NCI-H1092 treated with DMSO at 0.1 percent for 48 hours (cell line): ENCODE results near the gene ADCK1.
"Not testable (repeated sequence)": the region's sequence is repeated elsewhere in the genome, so short reads cannot be mapped to it uniquely, and the experiment has no call there.

Experiments used
- DNase-seq: peaks from one replicate; lab custom pipeline; 2025; lab: John Stamatoyannopoulos, UW

ADCK1 gene

DNA sequence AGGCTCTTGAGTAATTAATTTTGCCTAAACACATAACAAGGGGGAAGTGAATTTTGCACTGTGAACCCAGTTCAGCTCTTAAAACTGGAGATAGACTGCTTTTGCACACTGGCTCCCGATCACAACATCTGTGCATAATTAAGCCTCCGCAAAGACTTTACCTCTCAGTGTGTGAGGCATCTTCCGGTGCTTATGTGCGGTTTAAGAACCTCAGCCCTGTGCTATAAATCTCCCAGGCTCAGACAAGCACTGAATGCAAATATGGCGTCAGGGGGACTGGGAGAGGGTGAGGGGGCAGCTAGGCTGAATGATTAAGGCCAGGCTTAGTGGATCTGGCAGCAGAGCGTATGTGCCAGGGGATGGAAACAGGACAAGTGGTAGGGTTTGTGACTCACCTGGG lies 103.3 kb downstream of the ADCK1 start:
- no peak for DNase-seq

DNA sequence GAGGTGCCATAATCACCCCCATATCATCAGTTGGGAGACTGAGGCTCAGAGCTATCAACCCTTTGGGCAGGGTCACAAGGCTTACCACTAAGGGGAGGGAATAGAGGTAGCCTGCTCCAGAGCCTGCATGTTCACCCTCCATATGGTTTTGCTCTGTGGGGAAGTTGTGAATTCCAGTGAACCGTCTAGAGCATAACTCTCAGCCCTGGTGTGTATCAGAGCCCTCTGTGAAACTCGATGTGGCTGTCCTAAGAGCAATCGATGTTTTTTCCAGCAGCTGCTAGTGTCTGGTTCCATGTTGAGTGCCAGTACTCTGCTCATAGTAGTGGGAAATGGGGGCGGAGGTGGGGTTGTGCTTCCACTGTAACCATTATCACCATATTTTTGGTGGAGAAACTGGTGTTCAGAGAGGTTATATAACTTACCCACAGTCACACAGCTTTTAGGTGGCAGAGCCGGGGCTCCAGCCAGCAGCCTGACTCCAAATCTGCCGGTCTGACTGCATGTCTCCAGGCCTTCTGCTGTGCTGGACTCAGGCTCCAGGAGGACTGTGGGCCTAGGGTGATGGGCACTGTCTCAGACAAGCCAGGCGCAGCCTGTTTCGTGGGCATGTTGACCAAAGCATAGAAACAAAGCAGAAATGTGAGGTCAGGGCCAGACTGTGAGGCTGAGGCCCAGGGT lies 104.2 kb downstream of the ADCK1 start:
- no peak for DNase-seq

DNA sequence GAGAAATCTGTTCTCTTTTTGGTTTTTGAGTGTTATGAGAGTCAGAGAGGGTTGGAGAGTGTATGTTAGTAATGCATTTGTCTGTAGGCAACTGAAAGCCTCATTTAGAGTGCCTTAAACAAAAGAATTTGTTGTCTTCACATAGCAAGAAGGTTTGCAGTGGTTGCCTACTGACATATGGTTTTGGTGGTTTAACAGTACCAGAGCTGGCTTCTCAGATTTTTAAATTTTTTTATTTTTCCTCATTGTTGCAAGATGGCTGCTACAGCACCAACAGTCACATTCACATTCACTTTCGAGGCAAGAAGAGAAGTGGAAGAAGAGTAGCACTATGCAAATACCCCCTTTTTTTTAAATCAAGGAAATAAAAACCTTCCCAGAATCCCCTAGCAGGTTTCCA lies 106.5 kb downstream of the ADCK1 start:
- DNase-seq, result no peak

DNA sequence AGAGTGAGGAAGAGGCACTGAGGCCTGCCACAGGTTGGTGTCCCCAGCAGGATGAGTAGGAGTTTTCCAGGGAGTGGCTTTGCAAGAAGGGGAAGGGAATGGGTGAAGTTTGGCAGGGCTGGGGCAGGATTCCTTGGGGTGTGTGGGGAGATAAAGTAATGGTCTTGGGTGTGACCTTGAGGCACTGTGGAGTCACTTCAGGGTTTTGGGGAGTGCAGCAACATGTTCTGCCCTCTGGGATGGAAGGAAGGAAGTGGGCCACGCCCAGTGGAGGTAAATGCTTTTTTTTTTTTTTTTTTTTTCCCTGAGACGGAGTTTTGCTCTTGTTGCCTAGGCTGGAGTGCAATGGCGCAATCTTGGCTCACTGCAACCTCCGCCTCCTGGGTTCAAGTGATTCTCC lies 108.9 kb downstream of the ADCK1 start:
- no peak for DNase-seq

DNA sequence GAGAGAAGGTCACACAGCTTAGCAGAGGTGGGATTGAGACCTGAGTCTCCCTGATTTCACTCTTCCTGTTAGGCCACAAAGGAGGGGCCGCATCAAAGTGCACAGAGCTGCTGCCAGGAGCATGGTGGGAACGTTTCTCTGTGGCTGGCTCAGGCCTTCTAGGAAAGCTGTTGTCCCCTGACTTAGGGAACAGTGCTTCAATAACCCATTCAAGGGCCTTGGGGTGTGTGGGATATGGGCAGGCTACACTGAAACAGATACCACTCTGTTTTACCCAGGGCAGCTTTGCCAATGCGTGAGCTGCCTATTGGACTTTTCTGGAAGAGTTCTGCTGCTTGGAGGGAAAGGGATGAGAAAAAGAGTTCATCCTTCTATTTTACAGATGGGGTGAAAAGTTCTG lies 110.0 kb downstream of the ADCK1 start:
- DNase-seq, result no peak

DNA sequence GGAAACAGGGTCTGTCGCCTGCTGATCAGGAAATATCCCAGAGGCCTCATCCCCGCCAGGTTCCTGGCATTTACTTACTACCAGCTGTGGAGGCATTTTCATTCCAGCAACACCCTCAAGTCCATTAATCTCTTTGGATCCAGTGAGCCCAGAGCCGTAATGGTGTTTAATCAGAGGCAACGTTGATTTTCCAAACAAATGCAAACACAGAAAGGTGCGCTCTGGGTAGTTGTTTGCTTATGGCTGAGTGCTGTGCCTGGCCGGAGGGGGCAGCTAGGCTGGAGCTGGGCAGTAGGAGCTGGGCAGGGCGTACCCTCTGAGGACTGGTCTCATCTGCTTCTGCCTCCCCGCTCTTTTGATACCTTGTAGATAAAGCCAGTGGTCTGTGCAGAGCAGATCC lies 110.6 kb downstream of the ADCK1 start:
- DNase-seq, result no peak

DNA sequence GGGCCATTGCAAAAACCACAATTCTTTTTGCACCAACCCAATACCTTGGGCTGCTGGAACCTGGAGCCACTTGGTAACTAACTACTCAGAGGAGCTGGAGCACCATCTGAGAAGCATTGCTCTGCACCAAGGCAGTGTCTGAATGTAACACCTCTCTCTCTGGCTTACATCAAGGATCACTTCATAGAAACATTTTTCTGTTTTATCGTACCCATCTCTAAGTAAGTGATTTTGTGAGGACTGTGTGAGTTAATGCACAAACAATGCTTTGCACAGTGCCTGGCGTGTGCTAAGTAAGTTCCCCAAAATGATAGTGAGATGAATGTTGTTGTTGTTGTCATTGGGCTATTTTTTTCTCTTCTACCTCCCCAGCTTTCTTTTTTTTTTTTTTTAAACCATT lies 111.4 kb downstream of the ADCK1 start:
- no peak for DNase-seq

DNA sequence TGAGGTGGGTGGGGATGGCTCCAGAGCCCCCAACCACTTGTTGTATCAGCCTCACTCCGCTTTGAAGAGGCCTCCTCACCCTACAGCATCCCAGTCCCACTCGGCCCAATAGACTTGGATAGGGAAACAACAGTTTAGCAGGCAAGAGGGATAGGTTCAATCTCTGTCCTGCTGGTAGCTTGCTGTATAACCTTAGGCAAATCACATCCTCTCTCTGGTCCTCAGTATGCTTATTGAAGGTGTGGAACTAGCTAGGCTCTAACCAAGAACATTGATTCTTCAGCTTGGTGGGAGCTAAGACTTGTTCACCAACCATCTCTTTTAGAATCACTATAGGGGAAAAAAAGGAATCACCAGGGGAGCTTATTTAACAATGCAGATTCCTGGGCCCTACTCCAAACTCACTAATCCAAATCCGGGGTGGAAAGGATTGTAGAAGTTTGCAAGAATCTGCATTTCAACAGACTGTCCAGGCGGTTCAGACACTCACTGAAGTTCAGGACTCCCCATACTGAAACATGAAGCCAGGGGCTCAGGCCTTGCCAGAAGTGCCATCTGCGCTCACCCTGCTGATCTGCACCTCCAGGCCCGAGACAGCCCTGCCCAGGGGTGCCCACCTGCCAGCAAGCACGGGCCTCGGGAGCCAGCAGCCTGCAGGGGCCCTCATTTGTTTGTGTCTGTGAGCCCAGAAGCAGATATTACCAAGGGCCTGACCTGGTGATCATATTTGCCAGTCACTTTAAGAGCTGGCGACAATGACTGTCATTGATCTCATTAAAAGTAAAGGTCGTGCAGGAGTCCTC lies 113.0 kb downstream of the ADCK1 start:
- no peak for DNase-seq

DNA sequence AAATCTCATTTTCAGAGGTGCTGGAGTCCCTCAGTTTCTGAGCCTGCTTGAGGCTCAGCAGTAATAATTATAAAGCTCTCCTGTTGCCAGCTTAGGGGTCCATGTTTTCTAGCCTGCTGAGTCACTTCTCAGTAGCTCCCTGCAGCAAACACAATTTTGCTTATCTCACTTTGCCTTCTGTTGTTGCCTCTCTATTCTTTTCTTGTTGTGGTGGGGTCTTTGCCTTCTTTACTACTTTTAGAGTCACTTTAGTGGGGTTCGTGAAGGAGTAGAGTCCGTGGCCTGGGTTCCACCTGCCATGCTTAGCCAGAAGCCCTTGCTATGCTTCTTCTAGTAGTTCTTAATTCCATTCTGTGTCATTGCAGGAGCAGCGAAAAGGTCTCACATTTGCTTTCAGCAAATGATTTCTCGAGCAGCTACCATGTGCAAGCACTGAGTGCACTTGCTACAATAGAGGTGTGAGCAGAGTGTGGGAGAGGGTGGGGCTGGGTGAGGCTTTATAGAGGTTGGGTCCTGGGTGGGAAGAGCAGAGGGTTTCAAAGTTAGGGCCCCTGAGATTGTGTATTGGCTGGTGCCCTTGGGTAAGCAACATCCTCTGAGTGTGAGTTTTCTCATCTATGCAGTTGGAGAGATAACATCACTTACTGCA lies 114.3 kb downstream of the ADCK1 start:
- DNase-seq, result no peak

DNA sequence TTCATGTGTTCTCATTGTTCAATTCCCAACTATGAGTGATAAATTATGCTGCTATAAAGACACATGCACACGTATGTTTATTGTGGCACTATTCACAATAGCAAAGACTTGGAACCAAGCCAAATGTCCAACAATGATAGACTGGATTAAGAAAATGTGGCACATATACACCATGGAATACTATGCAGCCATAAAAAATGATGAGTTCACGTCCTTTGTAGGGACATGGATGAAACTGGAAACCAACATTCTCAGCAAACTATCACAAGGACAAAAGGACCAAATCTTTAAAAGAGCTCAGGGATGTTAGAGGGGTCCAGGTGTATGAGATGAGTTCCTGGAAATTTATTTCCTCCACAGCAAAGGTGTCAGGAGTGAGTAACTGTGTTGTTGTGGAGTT lies 115.5 kb downstream of the ADCK1 start:
- not testable (repeated sequence) for DNase-seq

DNA sequence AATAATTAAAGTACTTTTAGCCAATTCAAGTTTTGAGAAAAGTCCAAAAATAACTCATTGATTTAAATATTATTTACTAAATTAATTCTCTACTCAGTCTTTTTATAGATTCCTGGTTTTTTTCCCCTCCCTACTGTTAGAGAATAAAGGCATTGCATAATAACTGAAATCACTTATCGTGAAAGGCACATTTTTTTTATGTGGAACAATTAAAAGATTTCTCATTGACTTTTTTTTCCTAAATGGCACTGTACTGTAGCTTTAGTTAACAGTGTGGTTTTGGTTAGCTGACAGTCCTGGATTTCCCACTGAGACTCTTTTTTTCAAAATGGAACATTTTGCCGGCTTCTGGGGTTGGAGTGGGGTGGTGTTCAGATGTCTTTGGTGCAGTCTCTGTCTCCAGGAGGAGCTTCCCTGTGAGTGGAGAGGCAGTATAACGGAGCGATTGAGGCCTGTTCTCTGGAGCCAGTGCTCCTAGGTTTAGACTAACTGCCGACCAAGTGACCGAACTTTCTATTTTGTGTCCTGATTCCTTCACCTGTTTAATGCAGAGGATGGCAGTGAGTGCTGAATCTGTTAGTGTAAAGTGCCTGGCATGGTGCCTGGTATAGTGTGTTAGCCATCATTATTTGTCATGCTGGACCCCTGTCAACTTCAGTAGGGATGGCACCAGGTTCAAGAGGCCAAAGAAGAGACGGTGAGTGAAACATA lies 117.7 kb downstream of the ADCK1 start:
- DNase-seq, result no peak

DNA sequence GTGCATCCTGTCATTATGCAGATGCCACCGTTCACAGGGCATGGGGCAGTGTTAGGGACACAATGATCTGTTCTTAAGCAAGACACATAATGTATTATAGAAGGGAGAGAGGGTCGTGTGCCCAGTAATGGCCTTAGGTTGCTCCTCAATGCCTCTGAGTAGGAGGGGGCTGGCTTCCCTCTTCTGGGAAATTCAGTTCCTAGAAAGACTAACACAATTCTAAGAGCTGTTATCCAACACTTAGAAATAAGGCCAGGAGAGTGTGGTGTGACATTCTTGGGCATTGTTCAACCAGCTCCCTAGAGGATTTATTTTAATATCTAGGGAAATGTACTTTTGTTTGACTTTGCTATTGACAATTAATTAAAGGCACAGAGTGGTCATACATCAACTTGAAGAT lies 118.5 kb downstream of the ADCK1 start:
- DNase-seq, result no peak

DNA sequence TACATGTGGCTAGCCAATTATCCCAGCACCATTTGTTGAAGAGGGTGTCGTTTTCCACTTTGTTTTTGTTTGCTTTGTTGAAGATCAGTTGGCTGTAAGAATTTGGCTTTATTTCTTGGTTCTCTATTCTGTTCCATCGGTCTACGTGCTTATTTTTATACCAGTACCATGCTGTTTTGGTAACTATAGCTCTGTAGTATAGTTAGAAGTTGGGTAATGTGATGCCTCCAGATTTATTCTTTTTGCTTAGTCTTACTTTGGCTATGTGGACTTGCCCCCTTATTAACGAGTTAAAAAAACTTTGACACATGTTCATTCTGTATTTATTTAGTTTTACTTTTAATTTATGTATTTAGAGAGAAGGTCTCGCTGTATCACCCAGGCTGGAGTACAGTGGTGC lies 120.4 kb downstream of the ADCK1 start:
- DNase-seq, result no peak

DNA sequence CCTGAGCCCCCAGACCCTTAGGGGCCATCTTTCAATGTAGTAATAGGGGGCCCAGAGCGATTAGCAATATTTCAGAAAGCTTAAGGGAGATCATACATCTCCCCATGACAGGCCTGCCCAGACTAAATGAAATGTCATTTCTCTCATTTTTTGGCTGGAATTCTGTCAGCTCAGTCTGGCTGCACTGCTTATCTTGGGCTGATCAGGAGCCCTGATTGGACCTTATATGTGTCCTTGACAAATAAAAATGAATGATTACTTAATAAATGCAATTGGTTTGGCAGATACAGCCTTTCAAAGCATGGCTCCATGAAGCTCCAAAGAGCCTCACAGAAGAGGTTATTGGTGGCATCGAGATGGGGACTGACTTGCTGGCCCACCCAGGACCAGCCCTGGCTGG lies 121.9 kb downstream of the ADCK1 start:
- DNase-seq, result no peak

DNA sequence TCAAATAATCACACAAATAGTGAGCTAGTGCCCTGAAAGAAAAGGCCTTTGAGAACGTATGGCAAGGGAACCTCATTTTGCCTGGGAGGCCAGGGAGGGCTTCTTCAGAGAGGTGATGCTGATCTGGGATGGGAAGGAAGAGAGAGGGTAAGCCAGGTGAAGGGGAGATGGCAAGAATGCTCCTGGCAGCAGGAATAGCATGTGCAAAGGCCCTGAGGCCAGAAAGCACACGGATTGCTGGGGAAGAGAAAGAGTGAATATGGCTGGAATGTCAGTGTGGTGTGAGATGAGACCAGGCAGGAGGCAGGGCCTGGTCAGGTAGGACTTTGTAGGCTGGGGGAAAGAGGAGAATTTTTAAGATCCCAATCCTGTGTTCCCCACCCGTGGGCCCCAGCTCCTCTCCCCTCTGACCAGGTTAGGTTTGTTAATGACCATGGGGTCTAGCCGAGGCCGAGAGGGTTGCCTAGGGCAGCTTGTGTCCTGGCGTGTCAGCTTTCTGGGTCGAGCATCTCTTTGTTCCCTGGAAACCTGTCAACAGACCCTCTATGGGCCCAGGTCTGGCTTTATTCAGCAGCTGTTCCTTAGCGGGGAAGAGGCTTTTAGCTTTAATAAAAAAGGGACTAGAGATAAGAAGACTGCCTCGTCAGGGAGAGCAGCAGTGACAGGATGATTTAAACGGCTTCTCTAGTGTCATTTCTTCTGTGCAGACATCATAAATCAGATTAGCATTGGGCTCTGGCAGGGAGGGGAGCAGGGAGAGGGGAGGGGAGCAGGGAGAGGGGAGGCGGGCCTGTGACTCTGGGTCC lies 123.4 kb downstream of the ADCK1 start:
- DNase-seq, result no peak

DNA sequence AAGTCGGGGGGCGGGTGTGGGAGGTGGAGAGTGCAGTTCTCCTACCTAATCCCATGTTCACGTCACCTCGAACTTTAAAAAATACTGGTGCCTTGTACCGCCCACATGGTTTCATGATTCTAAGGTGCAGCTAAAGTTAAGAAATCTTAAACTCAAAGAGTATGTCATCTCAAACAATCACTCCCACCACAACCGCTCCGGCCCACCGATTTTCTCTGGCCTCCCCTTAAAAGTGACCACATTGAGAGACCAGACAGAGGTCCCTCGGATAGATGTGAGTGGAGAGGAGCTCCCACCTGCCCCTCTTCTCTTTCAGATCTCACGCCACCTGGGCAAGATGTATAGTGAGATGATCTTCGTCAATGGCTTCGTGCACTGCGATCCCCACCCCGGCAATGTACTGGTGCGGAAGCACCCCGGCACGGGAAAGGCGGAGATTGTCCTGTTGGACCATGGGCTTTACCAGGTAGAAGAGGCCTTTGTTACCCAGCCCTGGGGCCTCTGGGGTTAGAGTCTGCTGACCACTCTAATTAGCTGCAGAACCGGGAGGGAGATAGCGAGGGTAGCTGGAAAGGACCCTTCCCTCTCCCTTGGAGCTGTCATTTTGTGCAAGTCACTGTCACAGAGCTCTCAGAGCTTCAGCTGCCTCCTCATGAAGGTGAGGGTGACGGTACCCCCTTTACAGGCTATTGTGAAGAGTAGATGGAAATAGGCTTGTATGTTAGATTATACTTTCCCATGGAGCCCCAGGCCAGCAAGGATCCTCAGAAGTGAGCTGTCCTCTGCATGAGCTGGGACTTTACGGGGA lies 124.4 kb downstream of the ADCK1 start:
- no peak for DNase-seq

DNA sequence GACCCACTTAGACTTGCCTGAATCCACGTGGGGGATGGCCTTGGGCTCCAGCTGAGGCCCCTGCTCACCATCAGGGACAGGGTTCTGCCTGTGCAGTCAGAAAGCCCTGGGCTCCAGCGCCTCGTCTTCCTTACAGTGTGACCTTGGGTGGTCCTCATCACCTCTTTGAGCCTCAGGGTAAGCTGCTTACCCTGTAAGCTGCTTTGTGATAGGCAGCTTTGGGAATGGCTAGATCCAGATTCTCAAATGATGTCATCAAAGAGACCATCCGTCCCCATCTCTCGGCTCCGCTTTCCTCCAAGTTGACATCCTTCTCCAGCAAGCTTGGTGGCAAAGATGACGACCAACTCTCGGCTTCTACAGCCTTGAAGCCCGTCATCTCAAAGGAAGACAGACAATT lies 127.0 kb downstream of the ADCK1 start:
- DNase-seq, result no peak

DNA sequence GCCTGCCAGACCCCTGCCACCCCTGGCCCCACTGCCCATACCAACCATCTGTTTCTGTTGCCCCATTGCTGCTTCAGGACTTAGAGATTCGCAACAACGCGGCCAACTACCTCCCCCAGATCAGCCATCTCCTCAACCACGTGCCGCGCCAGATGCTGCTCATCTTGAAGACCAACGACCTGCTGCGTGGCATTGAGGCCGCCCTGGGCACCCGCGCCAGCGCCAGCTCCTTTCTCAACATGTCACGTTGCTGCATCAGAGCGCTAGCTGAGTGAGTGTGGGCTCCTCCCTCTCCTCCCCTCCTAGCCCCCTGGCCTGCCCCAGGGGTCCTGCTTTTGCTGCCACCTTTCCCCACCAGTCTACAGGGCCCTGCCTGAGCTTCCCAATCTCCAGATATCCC lies 131.5 kb downstream of the ADCK1 start:
- DNase-seq, result no peak

DNA sequence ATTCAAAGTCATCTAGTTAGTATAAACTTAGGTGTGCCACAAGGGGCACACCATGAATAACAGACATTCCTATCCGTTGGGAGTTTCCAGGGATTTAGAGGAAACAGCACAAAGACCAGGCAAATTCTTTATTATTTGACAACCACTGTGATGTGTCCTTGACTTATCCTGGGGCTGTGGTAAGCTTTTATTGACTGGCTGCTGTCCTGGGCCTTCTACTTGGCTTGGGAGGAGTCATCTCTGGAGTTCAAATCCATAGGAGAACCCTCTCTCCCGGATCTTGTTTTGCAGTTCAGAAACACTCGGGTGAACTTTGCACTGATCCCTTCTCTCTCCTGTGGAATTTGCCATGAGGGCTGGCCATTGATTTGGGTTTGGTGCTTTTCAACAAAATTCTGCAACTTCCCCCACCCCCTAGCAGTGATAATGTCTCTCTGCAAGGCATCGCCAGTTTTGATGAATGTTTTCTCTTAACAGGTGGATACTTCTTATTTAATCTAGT lies 136.3 kb downstream of the ADCK1 start:
- DNase-seq, result no peak

DNA sequence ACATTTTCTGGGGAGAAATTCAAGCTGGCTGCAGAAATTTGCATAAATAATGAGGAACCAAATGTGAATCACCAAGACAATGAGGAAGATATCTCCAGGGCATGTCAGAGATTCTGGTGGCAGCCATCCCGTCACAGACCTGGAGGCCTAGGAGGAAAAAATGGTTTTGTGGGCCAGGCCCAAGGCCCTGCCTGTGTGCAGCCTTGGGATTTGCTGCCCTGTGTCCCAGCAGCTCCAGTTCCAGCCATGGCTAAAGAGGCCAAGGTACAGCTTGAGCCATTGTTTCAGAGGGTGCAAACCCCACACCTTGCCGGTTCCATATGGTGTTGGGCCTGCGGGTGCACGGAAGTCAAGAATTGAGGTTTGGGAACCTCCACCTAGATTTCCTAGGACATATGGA lies 147.5 kb downstream of the ADCK1 start:
- no peak for DNase-seq
